HepG2 (cell line): ENCODE results near the gene RHBDF2. TPM values are rescaled to one million over a fixed set of nuclear protein-coding genes. Genes with fewer than 3 reads are reported as not detected.

Experiments
- AGO1 ChIP-seq: fragments of 200-400 bp; formaldehyde crosslinking; IDR thresholded peaks from 2 replicates; pipeline ENCODE4 v1.6.1; 2017; ENCODE audit warnings: mild to moderate bottlenecking, low read depth, low read length, moderate library complexity; ENCODE audit not compliant: poor library complexity, severe bottlenecking
- BRD4 ChIP-seq: sonication (generic); formaldehyde crosslinking; IDR thresholded peaks from 2 replicates; pipeline ENCODE4 v1.4.0; 2020; ENCODE audit warnings: missing genetic modification reagents
- FOXA3 ChIP-seq: IDR thresholded peaks from 2 replicates; pipeline ENCODE4 v1.6.1; 2016; ENCODE audit warnings: missing genetic modification reagents, missing compliant biosample characterization
- FOXC1 ChIP-seq: sonication (generic); formaldehyde crosslinking; IDR thresholded peaks from 2 replicates; pipeline ENCODE4 v1.8.0; 2022; ENCODE audit warnings: mild to moderate bottlenecking, missing genetic modification reagents, borderline replicate concordance
- GPN1 ChIP-seq: sonication (generic); formaldehyde crosslinking; IDR thresholded peaks from 2 replicates; pipeline ENCODE4 v1.5.1; 2020; ENCODE audit warnings: missing genetic modification reagents, borderline replicate concordance
- HMGXB4 ChIP-seq, 2 experiments: sonication (generic) in 1 of 2; formaldehyde crosslinking in 1 of 2; IDR thresholded peaks; 2 replicates each; pipeline versions ENCODE4 v1.4.0 to v1.6.1; 2018 to 2020; ENCODE audit warnings: missing genetic modification reagents in 2 of 2, borderline replicate concordance in 1 of 2, low read depth in 1 of 2, mild to moderate bottlenecking in 1 of 2, missing biosample characterization in 1 of 2
- HOXD1 ChIP-seq: sonication (generic); formaldehyde crosslinking; IDR thresholded peaks from 2 replicates; pipeline ENCODE4 v1.5.0; 2020; ENCODE audit warnings: missing genetic modification reagents
- MIXL1 ChIP-seq: IDR thresholded peaks from 2 replicates; pipeline ENCODE4 v1.6.1; 2016
- TOPORS ChIP-seq: sonication (generic); formaldehyde crosslinking; IDR thresholded peaks from 2 replicates; pipeline ENCODE4 v1.8.0; 2023; ENCODE audit warnings: mild to moderate bottlenecking, missing genetic modification reagents
- TRAFD1 ChIP-seq: sonication (generic); formaldehyde crosslinking; IDR thresholded peaks from 2 replicates; pipeline ENCODE4 v1.5.1; 2020; ENCODE audit warnings: missing genetic modification reagents, mild to moderate bottlenecking, borderline replicate concordance
- ZC3H4 ChIP-seq: sonication (generic); formaldehyde crosslinking; IDR thresholded peaks from 2 replicates; pipeline ENCODE4 v1.4.0; 2020; ENCODE audit warnings: missing genetic modification reagents, borderline replicate concordance
- ZNF10 ChIP-seq: sonication (generic); formaldehyde crosslinking; IDR thresholded peaks from 2 replicates; pipeline ENCODE4 v1.4.0; 2020; ENCODE audit warnings: mild to moderate bottlenecking, low read depth, missing genetic modification reagents, borderline replicate concordance
- ZNF24 ChIP-seq: fragments of 450-650 bp; IDR thresholded peaks from 2 replicates; pipeline ENCODE4 v1.6.1; 2017; ENCODE audit warnings: antibody characterized with exemption, mild to moderate bottlenecking
- ZNF335 ChIP-seq: sonication (generic); formaldehyde crosslinking; IDR thresholded peaks from 2 replicates; pipeline ENCODE4 v1.4.0; 2020; ENCODE audit warnings: missing genetic modification reagents
- ZNF512 ChIP-seq: sonication (generic); formaldehyde crosslinking; IDR thresholded peaks from 2 replicates; pipeline ENCODE4 v1.4.0; 2020; ENCODE audit warnings: mild to moderate bottlenecking, missing genetic modification reagents
- ZNF740 ChIP-seq: sonication (generic); formaldehyde crosslinking; IDR thresholded peaks from 2 replicates; pipeline ENCODE4 v1.4.0; 2020; ENCODE audit warnings: missing genetic modification reagents
- polyA plus RNA-seq, 8 experiments: library from polyadenylated mRNA; depleted of rRNA in 3 of 8; stranded (reverse) in 7 of 8; unstranded in 1 of 8; fragments of >200 nt; fragmentation: Illumina TruSeq in 4 of 8; extraction: Trizol in 4 of 8; gene quantifications; 2 replicates each; pipeline versions ENCODE4 v1.2.1 to v1.2.3, GENCODE V29; 2011 to 2016; ENCODE audit warnings: low read depth in 4 of 8, missing spikeins in 1 of 8, mixed read lengths in 1 of 8; ENCODE audit not compliant: insufficient read depth in 1 of 8
- total RNA-seq, 5 experiments: library from RNA; depleted of rRNA; stranded (reverse); fragments of >200 nt; fragmentation: Illumina TruSeq; extraction: Trizol; gene quantifications; 2 replicates each; pipeline ENCODE4 v1.2.3, GENCODE V29; 2016; ENCODE audit warnings: low read depth in 1 of 5

The RHBDF2 gene
- total and polyA plus RNA-seq, 2 of the 13 experiments (the other 11 are each of a cell fraction or from before 2014, with no cell fraction given), result 7.8 to 24.2 TPM

- no peak for TF ChIP-seq TRAFD1 (CRISPR knock-in tag)
- TF ChIP-seq FOXA3, result peak; percentile 10; the same call in 1 of the 2 replicates
- TF ChIP-seq ZNF335 (CRISPR knock-in tag), result no peak
- TF ChIP-seq HMGXB4 (CRISPR knock-in tag; IDR thresholded peaks at IDR 0.05; ENCODE audit: borderline replicate concordance in 1 of 2, low read depth in 1 of 2), result peak; percentile 57 to 67; a peak in 3 of 4 replicates
- no peak for TF ChIP-seq TOPORS
- no peak for TF ChIP-seq MIXL1
- TF ChIP-seq ZNF24, result no peak
- TF ChIP-seq GPN1 (CRISPR knock-in tag), result no peak
- no peak for TF ChIP-seq ZNF512
- TF ChIP-seq FOXC1 (CRISPR knock-in tag), result 0 out of 2 replicates have a peak, but pooled peaks have one; percentile 9
- TF ChIP-seq AGO1, result peak; percentile 28
- no peak for TF ChIP-seq ZC3H4 (CRISPR knock-in tag)
- no peak for TF ChIP-seq ZNF10 (CRISPR knock-in tag)
- TF ChIP-seq BRD4 (CRISPR knock-in tag), result no peak; the same call in 1 of the 2 replicates
- no peak for TF ChIP-seq HOXD1 (CRISPR knock-in tag)
- no peak for TF ChIP-seq ZNF740 (CRISPR knock-in tag)
Observed at GRCh38 chr17:76452660-76453430, 48.4 kb downstream of the RHBDF2 start, which contains the start of gene UBE2O (continued).
